Limb (tissue), 2 donors: ENCODE results near the gene TEX54.

Source experiments
- DNase-seq, 2 donors: peaks; one replicate each; pipeline ENCODE4 v3.0.0-alpha.2; 2016; ENCODE audit errors: extremely low spot score in 2 of 2

TEX54 gene

DNA sequence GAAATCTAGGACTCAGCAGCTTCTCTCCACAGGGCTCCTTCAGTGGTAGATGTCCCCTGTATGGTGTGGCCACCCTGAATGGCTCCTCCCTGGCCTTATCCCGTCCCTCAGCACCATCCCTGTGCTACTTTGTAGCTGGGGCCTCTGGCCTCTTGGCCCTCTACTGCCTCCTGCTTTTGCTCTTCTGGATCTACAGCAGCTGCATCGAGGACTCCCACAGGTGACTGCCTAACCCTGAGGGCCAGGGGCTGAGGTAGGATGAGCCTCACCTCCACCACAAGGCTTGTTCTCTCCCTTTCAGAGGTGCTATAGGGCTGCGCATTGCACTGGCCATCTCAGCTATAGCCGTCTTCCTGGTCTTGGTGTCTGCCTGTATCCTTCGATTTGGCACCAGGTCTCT, 43.6 kb downstream of the TEX54 start:
- no peak for DNase-seq

DNA sequence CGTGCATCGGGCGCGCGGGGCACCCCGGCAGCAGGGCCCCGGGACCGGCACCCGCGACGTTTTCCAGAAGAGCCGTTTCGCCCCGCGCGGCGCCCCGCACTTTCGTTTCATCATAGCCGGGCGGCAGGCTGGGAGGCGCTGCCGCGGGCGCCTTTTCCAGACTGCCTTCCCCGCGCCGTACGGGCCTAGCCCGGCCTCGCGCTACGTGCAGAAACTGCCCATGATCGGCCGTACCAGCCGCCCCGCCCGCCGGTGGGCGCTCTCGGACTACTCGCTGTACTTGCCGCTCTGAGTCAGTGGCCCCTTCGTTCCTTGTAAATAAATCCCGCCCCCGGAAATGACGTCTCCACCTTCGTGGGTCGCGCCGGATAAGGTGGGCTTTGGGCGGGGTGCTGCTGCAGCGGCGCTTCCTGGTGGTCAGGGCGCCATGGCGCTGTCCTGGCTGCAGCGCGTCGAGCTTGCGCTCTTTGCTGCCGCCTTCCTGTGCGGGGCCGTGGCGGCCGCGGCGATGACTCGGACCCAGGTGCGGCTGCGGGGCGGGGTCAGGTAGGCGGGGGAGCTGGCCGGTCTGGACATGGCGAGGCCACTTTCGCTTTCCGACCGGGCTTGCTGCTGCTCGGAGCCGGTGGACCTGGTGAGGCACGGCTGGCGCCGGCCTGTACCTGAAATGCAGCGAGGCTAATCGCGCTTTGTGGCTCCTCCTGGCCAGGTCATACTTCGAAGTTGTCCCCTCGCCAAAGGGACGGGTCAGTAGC, 45.5 kb downstream of the TEX54 start, which contains the start of gene TMEM179B:
Gene TMEM179B, plus strand, starts transcription at position 398 of the 755 bp plus-strand sequence. Its CDS starts 30 bp downstream, at position 428.
- peak; percentile 96 to 98 for DNase-seq

DNA sequence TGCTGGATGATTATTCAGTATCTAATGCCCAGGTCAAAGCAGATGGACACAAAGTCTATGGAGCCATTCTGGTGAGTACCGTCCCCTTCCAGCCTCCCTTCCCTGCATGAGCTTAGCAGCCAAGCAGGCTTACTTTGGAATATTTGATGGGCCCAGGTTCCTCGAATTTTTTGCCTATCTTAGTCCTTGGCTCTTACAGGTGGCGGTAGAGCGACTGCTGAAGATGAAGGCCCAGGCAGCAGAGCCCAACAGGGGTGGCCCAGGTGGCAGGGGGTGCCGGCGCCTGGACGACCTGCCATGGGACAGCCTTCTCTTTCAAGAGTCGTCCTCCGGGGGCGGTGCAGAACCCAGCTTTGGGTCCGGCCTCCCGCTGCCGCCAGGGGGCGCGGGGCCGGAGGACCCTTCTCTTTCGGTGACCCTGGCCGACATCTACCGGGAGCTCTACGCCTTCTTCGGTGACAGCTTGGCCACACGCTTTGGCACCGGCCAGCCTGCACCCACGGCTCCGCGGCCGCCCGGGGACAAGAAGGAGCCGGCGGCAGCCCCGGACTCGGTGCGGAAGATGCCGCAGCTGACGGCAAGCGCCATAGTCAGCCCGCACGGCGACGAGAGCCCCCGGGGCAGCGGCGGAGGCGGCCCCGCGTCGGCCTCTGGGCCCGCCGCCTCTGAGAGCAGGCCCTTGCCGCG, 46.2 kb downstream of the TEX54 start:
- peak; percentile 91 for DNase-seq

DNA sequence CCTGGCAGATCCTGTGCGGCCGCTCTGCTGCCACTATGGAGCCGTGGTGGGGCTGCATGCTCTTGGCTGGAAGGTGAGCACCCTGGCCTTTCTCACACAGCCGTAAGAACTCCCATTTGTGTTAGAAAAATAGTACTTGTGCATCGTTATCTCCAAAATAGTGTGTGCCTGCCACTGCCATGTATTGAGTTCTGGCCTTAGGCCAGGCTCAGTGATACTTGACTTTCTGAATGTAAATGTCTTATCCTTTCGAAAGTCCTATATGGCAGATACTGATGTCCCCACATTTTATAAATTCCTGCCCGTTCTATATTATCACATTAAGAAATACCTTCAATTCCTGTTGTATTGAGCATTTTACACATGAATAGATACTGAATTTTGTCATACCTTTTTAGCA, 49.9 kb downstream of the TEX54 start:
- no peak for DNase-seq
